Muscle of leg (tissue), 11 donors: ENCODE data around the gene ZNF697. TPM values are rescaled to one million over a fixed set of nuclear protein-coding genes. Genes with fewer than 3 reads are reported as not detected.
"Not testable (repeated sequence)": the region's sequence is repeated elsewhere in the genome, so short reads cannot be mapped to it uniquely, and the experiment has no call there.

Source experiments
- DNase-seq: peaks from one replicate; pipeline ENCODE4 v3.0.0; 2013
- H3K27ac ChIP-seq: one replicate; pipeline ENCODE4 v1.5.1; 2013; ENCODE audit warnings: mild to moderate bottlenecking, low read length, control low read depth
- H3K27me3 ChIP-seq: one replicate; pipeline ENCODE4 v1.6.1; 2013; ENCODE audit warnings: low read length; ENCODE audit not compliant: control insufficient read depth, insufficient read depth
- H3K36me3 ChIP-seq: one replicate; pipeline ENCODE4 v1.6.1; 2013; ENCODE audit warnings: low read length; ENCODE audit not compliant: control insufficient read depth, insufficient read depth
- H3K4me1 ChIP-seq: one replicate; pipeline ENCODE4 v1.6.1; 2013; ENCODE audit warnings: low read length; ENCODE audit not compliant: control insufficient read depth, insufficient read depth
- H3K4me3 ChIP-seq: one replicate; pipeline ENCODE4 v1.5.1; 2013; ENCODE audit warnings: low read length, control low read depth
- H3K9me3 ChIP-seq: replicated peaks from 2 replicates; pipeline ENCODE4 v1.6.1; 2013; ENCODE audit warnings: low read depth, low read length; ENCODE audit not compliant: control insufficient read depth
- WGBS: methylation state at CpG from one replicate; pipeline ENCODE4 v1.1.5; 2013; ENCODE audit warnings: missing lambda C conversion rate; ENCODE audit not compliant: insufficient coverage; 5-methylcytosine and 5-hydroxymethylcytosine counted together
- polyA plus RNA-seq, 8 donors: library from polyadenylated mRNA; unstranded; fragments of 120-200 nt; gene quantifications; one replicate each; pipeline versions ENCODE4 v1.2.1 to v1.2.3, GENCODE V29; 2013; ENCODE audit warnings: inconsistent platforms in 1 of 8, low replicate concordance in 1 of 8; ENCODE audit not compliant: insufficient read length in 8 of 8, insufficient read depth in 1 of 8
- total RNA-seq: library from RNA; stranded (reverse); fragments of 120-200 nt; gene quantifications from one replicate; pipeline ENCODE4 v1.2.4, GENCODE V29; 2013

Gene ZNF697
- total and polyA plus RNA-seq, 9 donors = 8.0 to 11.6 (median 9.8) TPM

DNA sequence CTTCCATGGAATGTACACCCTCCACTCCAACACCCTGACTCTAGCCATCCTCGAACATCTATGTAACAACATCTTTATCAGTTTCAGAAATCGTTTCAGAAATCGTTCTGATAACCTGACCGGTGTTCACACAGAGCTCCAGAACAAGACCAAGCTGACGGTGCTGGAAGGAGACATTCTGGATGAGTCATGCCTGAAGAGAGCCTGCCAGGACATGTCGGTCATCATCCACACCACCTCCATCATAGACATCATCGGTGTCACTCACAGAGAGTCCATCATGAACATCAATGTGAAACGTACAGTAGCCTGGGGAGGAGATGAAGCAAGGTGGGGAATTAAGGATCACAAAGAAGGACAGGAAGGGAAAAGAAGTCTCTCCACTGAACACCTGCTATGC lies 43.0 kb downstream of the ZNF697 start:
- not testable (repeated sequence) for H3K27ac ChIP-seq, H3K4me3 ChIP-seq, H3K4me1 ChIP-seq, H3K27me3 ChIP-seq, H3K36me3 ChIP-seq, DNase-seq, H3K9me3 ChIP-seq
- 89% methylated on average over 4 of the region's 8 CpGs for WGBS

DNA sequence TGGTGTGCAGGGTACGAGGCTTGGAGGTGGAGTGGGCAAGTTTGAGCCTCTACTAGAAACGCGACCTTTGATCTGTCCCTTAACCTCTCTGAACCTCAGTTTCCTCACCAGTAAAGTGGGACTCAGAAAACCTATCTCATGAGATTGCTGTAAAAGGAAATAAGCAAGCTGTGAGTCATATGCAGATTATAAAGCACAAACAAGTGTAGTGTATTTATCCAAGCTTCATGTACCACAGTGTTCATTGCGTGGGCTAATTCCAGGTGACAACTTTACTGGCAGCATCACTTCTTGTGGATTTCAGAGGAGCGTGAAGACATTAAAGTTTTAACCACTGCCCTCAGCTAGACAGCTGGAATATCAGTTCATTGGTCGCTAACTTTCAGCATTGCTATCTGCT lies 44.4 kb downstream of the ZNF697 start:
- WGBS = 83% methylated on average over 2 of the region's 6 CpGs
- H3K27me3 ChIP-seq = no peaks in the 10 kb centered on the region
- no peak overlapping the region for H3K4me3 ChIP-seq
- H3K9me3 ChIP-seq = no peaks in the 10 kb centered on the region
- H3K4me1 ChIP-seq = peaks cover 5% of the 10 kb centered on the region
- no peaks in the 10 kb centered on the region for H3K36me3 ChIP-seq
- H3K27ac ChIP-seq = no peak overlapping the region
- no peak for DNase-seq

- WGBS = 71% methylated on average over 2 of the region's 3 CpGs
- not testable (repeated sequence) for H3K36me3 ChIP-seq, H3K27me3 ChIP-seq, H3K27ac ChIP-seq, H3K4me3 ChIP-seq, DNase-seq, H3K4me1 ChIP-seq, H3K9me3 ChIP-seq
Measured at GRCh38 chr1:119603241-119603640, 44.8 kb downstream of the ZNF697 start.

- H3K9me3 ChIP-seq, DNase-seq, H3K4me1 ChIP-seq, H3K27me3 ChIP-seq, H3K27ac ChIP-seq, H3K36me3 ChIP-seq, H3K4me3 ChIP-seq: not testable (repeated sequence)
- 40% methylated on average over 1 of the region's 3 CpGs for WGBS
Measured at GRCh38 chr1:119602789-119603188, 45.3 kb downstream of the ZNF697 start.

DNA sequence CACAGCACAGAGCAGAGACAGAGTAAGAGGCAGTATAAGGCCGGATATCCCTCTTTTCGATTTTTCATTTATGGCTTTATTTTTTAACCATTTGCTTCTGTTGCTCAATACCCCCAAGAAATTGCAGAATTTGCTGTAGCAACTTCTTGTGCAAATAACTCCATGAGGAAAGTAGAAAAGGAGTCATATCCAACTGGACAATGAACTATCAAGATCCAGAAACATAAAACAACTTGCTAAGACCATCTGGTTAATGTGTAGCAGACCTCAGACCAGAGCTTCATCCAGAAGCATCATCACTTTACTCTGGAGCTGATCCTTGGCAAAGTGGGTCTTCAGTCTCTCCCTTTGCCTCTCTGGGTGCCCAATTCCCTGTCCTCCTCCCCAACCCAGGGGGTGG lies 45.9 kb downstream of the ZNF697 start:
- no peak overlapping the region for H3K4me3 ChIP-seq
- DNase-seq = no peak
- WGBS = no CpG with 5 or more reads among the region's 2 CpGs

GRCh38 chr1:119600976-119601375 lies 47.1 kb downstream of the ZNF697 start:
- Histone ChIP-seq H3K4me1 (peaks cover under 1% of the 10 kb centered on the region), H3K9me3 (no peaks in the 10 kb centered on the region), H3K27ac (no peak overlapping the region), H3K27me3 (no peaks in the 10 kb centered on the region), H3K4me3 (no peak overlapping the region), H3K36me3 (no peaks in the 10 kb centered on the region)
- no peak for DNase-seq
- no CpG with 5 or more reads among the region's 1 CpG for WGBS

More for the DNA sequence above, 45.9 kb downstream of the ZNF697 start:
- peaks cover 5% of the 10 kb centered on the region for H3K4me1 ChIP-seq
- no peaks in the 10 kb centered on the region for H3K36me3 ChIP-seq
- no peaks in the 10 kb centered on the region for H3K9me3 ChIP-seq
- H3K27ac ChIP-seq = no peak overlapping the region
- no peaks in the 10 kb centered on the region for H3K27me3 ChIP-seq

GRCh38 chr1:119600561-119600960 lies 47.5 kb downstream of the ZNF697 start:
- Histone ChIP-seq H3K4me1 (no peaks in the 10 kb centered on the region), H3K4me3 (no peak overlapping the region), H3K27ac (no peak overlapping the region), H3K36me3 (no peaks in the 10 kb centered on the region), H3K27me3 (no peaks in the 10 kb centered on the region), H3K9me3 (no peaks in the 10 kb centered on the region)
- DNase-seq = no peak
- 88% methylated on average over 3 of the region's 4 CpGs for WGBS

- no peak overlapping the region for H3K27ac ChIP-seq
- H3K4me1 ChIP-seq = no peaks in the 10 kb centered on the region
- H3K36me3 ChIP-seq = no peaks in the 10 kb centered on the region
- no peaks in the 10 kb centered on the region for H3K27me3 ChIP-seq
- DNase-seq = no peak
- 86% methylated on average over 1 of the region's 2 CpGs for WGBS
- H3K9me3 ChIP-seq = no peaks in the 10 kb centered on the region
- no peak overlapping the region for H3K4me3 ChIP-seq
Measured at GRCh38 chr1:119595606-119596005, 52.5 kb downstream of the ZNF697 start.

DNA sequence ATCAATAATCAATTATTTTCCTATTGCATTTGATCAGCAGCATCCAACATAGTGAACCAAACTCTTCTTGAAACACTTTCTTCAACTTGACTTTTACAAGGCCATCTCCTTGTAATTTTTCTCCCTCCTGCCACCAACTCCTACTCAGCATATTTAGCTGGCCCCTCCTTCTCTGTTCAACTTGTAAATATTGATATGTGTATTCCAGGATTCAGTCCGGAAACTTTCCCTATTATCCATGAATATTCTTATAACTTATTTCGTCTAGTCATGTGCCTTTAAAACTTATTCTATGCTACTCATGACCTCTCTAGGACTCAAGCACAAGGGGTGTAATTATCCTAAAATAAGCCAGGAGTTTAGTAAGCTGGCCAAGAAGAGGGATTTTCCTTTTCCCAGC lies 52.9 kb downstream of the ZNF697 start:
- Histone ChIP-seq H3K36me3 (no peaks in the 10 kb centered on the region), H3K4me3 (no peak overlapping the region), H3K27me3 (no peaks in the 10 kb centered on the region), H3K9me3 (no peaks in the 10 kb centered on the region), H3K4me1 (no peaks in the 10 kb centered on the region), H3K27ac (no peak overlapping the region)
- no peak for DNase-seq
- no CpG with 5 or more reads among the region's 2 CpGs for WGBS

- Histone ChIP-seq H3K4me3 (no peak overlapping the region), H3K36me3 (no peaks in the 10 kb centered on the region), H3K9me3 (no peaks in the 10 kb centered on the region), H3K27me3 (no peaks in the 10 kb centered on the region), H3K4me1 (no peaks in the 10 kb centered on the region), H3K27ac (no peak overlapping the region)
- DNase-seq = peak; percentile 47
- no CpG with 5 or more reads among the region's 1 CpG for WGBS
Measured at GRCh38 chr1:119594376-119594775, 53.7 kb downstream of the ZNF697 start.

DNA sequence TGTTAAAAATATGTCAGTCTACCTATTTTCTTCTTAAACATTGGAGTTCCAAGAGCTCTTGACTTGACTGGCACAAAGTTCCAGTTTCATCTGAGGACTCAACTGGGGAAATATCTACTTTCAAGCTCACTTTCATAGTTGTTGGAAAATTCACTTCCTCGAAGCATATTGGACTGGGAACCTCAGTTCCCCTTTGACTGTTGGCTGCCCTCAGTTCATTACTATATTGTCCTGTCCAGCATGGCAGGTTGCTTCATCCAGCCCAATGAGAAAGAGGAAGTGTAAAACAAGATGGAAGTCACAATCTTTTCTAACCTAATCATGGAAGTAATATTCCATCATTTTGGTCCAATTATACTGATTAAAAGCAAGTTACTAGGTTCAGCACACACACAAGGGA lies 54.3 kb downstream of the ZNF697 start:
- no peaks in the 10 kb centered on the region for H3K4me1 ChIP-seq
- H3K36me3 ChIP-seq = no peaks in the 10 kb centered on the region
- H3K9me3 ChIP-seq = no peaks in the 10 kb centered on the region
- 71% methylated on average over 1 of the region's 1 CpG for WGBS
- no peak overlapping the region for H3K4me3 ChIP-seq
- DNase-seq = no peak
- no peaks in the 10 kb centered on the region for H3K27me3 ChIP-seq
- no peak overlapping the region for H3K27ac ChIP-seq
